GM19351 (cell line): Measurements from ENCODE around the gene SERPINH1.

Source experiments
- ATAC-seq: cut with Tn5 transposase; IDR thresholded peaks from one replicate; pipeline ENCODE4 v1.9.1; 2021; ENCODE audit warnings: mild to moderate bottlenecking, moderate library complexity; ENCODE audit not compliant: unreplicated experiment

Gene SERPINH1

GRCh38 chr11:75554258-75555022 lies 7.6 kb upstream of the SERPINH1 start:
- no peak for ATAC-seq

GRCh38 chr11:75555079-75555811 lies 6.8 kb upstream of the SERPINH1 start:
- ATAC-seq = no peak

- ATAC-seq = no peak
Measured at GRCh38 chr11:75556275-75556674, 5.8 kb upstream of the SERPINH1 start.

GRCh38 chr11:75557666-75558494 lies 4.2 kb upstream of the SERPINH1 start:
- ATAC-seq = no peak

GRCh38 chr11:75558939-75559843 lies 2.9 kb upstream of the SERPINH1 start:
- no peak for ATAC-seq

- ATAC-seq = no peak
Measured at GRCh38 chr11:75560644-75561043, 1.4 kb upstream of the SERPINH1 start.

- peak; percentile 18 for ATAC-seq
Measured at GRCh38 chr11:75561426-75562047, 516 bp upstream of the SERPINH1 start.

- no peak for ATAC-seq
Measured at GRCh38 chr11:75562836-75563484, 907 bp downstream of the SERPINH1 start.

- ATAC-seq = no peak
Measured at GRCh38 chr11:75563501-75563977, 1.5 kb downstream of the SERPINH1 start.

- ATAC-seq = no peak
Measured at GRCh38 chr11:75563978-75564552, 2.0 kb downstream of the SERPINH1 start.

GRCh38 chr11:75565221-75565814 lies 3.3 kb downstream of the SERPINH1 start:
- no peak for ATAC-seq

GRCh38 chr11:75565916-75566762 lies 4.1 kb downstream of the SERPINH1 start:
- ATAC-seq = no peak

GRCh38 chr11:75566763-75567279 lies 4.8 kb downstream of the SERPINH1 start:
- ATAC-seq = no peak

- ATAC-seq = no peak
Measured at GRCh38 chr11:75567971-75568370, 5.9 kb downstream of the SERPINH1 start.

GRCh38 chr11:75568616-75569219 lies 6.7 kb downstream of the SERPINH1 start:
- no peak for ATAC-seq

GRCh38 chr11:75570559-75571139 lies 8.6 kb downstream of the SERPINH1 start:
- ATAC-seq = no peak

GRCh38 chr11:75571625-75572024 lies 9.6 kb downstream of the SERPINH1 start:
- ATAC-seq = no peak
